OCI-LY1 (cell line): ENCODE data around the gene RTCB.

ENCODE experiments used
- H2AFZ ChIP-seq: fragments of 200-600 bp; sonication (generic), shearing (Covaris generic); 2 replicates; pipeline ENCODE4 v1.6.0; 2014; ENCODE audit warnings: antibody characterized with exemption, mild to moderate bottlenecking, low read length
- H3F3A ChIP-seq: fragments of 200-600 bp; sonication (generic), shearing (Covaris generic); 2 replicates; pipeline ENCODE4 v1.6.0; 2014; ENCODE audit warnings: mild to moderate bottlenecking, antibody characterized with exemption, low read length, moderate library complexity; ENCODE audit not compliant: insufficient read depth
- H3K27ac ChIP-seq: fragments of 200-600 bp; sonication (generic); 2 replicates; pipeline ENCODE4 v1.5.1; 2014; ENCODE audit warnings: low read length, mixed run types, mild to moderate bottlenecking, low read depth; ENCODE audit not compliant: poor library complexity, severe bottlenecking
- H3K27me3 ChIP-seq: fragments of 200-600 bp; sonication (generic); 2 replicates; pipeline ENCODE4 v1.6.0; 2014; ENCODE audit warnings: antibody characterized with exemption, mild to moderate bottlenecking, low read length, moderate library complexity; ENCODE audit not compliant: insufficient read depth
- H3K36me3 ChIP-seq: fragments of 200-600 bp; sonication (generic); 2 replicates; pipeline ENCODE4 v1.6.1; 2014; ENCODE audit warnings: mild to moderate bottlenecking, antibody characterized with exemption, low read length, moderate library complexity, mixed read lengths; ENCODE audit not compliant: insufficient read depth
- H3K4me1 ChIP-seq: fragments of 200-600 bp; sonication (generic); 2 replicates; pipeline ENCODE4 v1.5.1; 2014; ENCODE audit warnings: mild to moderate bottlenecking, low read length, moderate library complexity; ENCODE audit not compliant: insufficient read depth, severe bottlenecking
- H3K4me2 ChIP-seq: fragments of 200-600 bp; sonication (generic), shearing (Covaris generic); 2 replicates; pipeline ENCODE4 v1.6.1; 2014; ENCODE audit warnings: low read length
- H3K4me3 ChIP-seq: fragments of 200-600 bp; sonication (generic); 2 replicates; pipeline ENCODE4 v1.5.1; 2014; ENCODE audit warnings: low read length, low read depth, mild to moderate bottlenecking, mixed read lengths; ENCODE audit not compliant: poor library complexity, severe bottlenecking
- H3K79me2 ChIP-seq: fragments of 200-600 bp; shearing (Covaris generic); 2 replicates; pipeline ENCODE4 v1.6.1; 2016; ENCODE audit warnings: mixed run types, low read length, mixed read lengths; ENCODE audit not compliant: insufficient read depth
- H3K9ac ChIP-seq: fragments of 200-600 bp; sonication (generic), shearing (Covaris generic); 2 replicates; pipeline ENCODE4 v1.6.1; 2014; ENCODE audit warnings: mild to moderate bottlenecking, low read length, mixed read lengths
- H3K9me2 ChIP-seq: fragments of 200-600 bp; sonication (generic), shearing (Covaris generic); 2 replicates; pipeline ENCODE4 v1.6.1; 2014; ENCODE audit warnings: low read depth, mild to moderate bottlenecking, low read length, mixed read lengths
- H3K9me3 ChIP-seq: fragments of 200-600 bp; shearing (Covaris generic); 2 replicates; pipeline ENCODE4 v1.6.1; 2014; ENCODE audit warnings: low read length, mixed read lengths
- H4K20me1 ChIP-seq: fragments of 200-600 bp; sonication (generic), shearing (Covaris generic); 2 replicates; pipeline ENCODE4 v1.6.0; 2016; ENCODE audit warnings: mild to moderate bottlenecking, low read length; ENCODE audit not compliant: insufficient read depth
- EZH2 ChIP-seq: fragments of 200-600 bp; sonication (generic), shearing (Covaris generic); IDR thresholded peaks from 2 replicates; pipeline ENCODE4 v1.8.0; 2017; ENCODE audit warnings: borderline replicate concordance, mixed run types, mild to moderate bottlenecking, antibody characterized with exemption, low read length, moderate library complexity, mixed read lengths
- TF ChIP-seq, protein P1 (sequence below): fragments of 200-600 bp; sonication (generic), shearing (Covaris generic); IDR thresholded peaks from 2 replicates; pipeline ENCODE4 v1.5.1; 2017; ENCODE audit warnings: mild to moderate bottlenecking, antibody characterized with exemption, low read length, moderate library complexity, mixed read lengths

RTCB gene

GRCh38 chr22:32339190-32340012 is 72.6 kb downstream of the RTCB start:
- H3K27me3 ChIP-seq: no peaks in the 10 kb centered on the region; the same call in 1 of the 2 replicates
- no peak overlapping the region for H3K9ac ChIP-seq
- H3K27ac ChIP-seq: no peak overlapping the region
- no peaks in the 10 kb centered on the region for H3K4me1 ChIP-seq
- H3K36me3 ChIP-seq: no peaks in the 10 kb centered on the region
- no peaks in the 10 kb centered on the region for H3K9me3 ChIP-seq
- no peaks in the 10 kb centered on the region for H4K20me1 ChIP-seq
- H3K9me2 ChIP-seq: no peaks in the 10 kb centered on the region
- H3K4me3 ChIP-seq: no peak overlapping the region
- no peaks in the 10 kb centered on the region for H3F3A ChIP-seq
- no peak overlapping the region for H2AFZ ChIP-seq
- H3K79me2 ChIP-seq: no peaks in the 10 kb centered on the region
- H3K4me2 ChIP-seq: no peak overlapping the region
- TF ChIP-seq EZH2: no peak
- TF ChIP-seq, protein P1, sequence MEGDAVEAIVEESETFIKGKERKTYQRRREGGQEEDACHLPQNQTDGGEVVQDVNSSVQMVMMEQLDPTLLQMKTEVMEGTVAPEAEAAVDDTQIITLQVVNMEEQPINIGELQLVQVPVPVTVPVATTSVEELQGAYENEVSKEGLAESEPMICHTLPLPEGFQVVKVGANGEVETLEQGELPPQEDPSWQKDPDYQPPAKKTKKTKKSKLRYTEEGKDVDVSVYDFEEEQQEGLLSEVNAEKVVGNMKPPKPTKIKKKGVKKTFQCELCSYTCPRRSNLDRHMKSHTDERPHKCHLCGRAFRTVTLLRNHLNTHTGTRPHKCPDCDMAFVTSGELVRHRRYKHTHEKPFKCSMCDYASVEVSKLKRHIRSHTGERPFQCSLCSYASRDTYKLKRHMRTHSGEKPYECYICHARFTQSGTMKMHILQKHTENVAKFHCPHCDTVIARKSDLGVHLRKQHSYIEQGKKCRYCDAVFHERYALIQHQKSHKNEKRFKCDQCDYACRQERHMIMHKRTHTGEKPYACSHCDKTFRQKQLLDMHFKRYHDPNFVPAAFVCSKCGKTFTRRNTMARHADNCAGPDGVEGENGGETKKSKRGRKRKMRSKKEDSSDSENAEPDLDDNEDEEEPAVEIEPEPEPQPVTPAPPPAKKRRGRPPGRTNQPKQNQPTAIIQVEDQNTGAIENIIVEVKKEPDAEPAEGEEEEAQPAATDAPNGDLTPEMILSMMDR: no peak

GRCh38 chr22:32338757-32339156 is 73.3 kb downstream of the RTCB start:
- no peaks in the 10 kb centered on the region for H4K20me1 ChIP-seq
- no peaks in the 10 kb centered on the region for H3F3A ChIP-seq
- H2AFZ ChIP-seq: no peak overlapping the region
- no peaks in the 10 kb centered on the region for H3K79me2 ChIP-seq
- H3K4me3 ChIP-seq: no peak overlapping the region
- no peak overlapping the region for H3K9ac ChIP-seq
- H3K27me3 ChIP-seq: no peaks in the 10 kb centered on the region; the same call in 1 of the 2 replicates
- H3K36me3 ChIP-seq: no peaks in the 10 kb centered on the region
- no peak overlapping the region for H3K4me2 ChIP-seq
- TF ChIP-seq, protein P1: no peak
- no peak for TF ChIP-seq EZH2
- H3K9me3 ChIP-seq: no peaks in the 10 kb centered on the region
- no peak overlapping the region for H3K27ac ChIP-seq
- H3K4me1 ChIP-seq: no peaks in the 10 kb centered on the region
- no peaks in the 10 kb centered on the region for H3K9me2 ChIP-seq
